BE2C (cell line): ENCODE data around the gene PDE9A.

Source experiments
- DNase-seq: peaks from one replicate; pipeline ENCODE4 v3.0.0-alpha.2; 2020
- H3K27me3 ChIP-seq: fragments of 250-450 bp; sonication (Bioruptor Pico); 2 replicates; pipeline ENCODE4 v1.5.1; 2020; ENCODE audit warnings: mild to moderate bottlenecking
- H3K36me3 ChIP-seq: fragments of 250-450 bp; sonication (Bioruptor Pico); 2 replicates; pipeline ENCODE4 v1.5.1; 2020; ENCODE audit warnings: mild to moderate bottlenecking
- H3K4me1 ChIP-seq: fragments of 250-450 bp; sonication (Bioruptor Pico); 2 replicates; pipeline ENCODE4 v1.5.1; 2020
- H3K4me3 ChIP-seq: 2 replicates; pipeline ENCODE4 v1.5.1; 2011; ENCODE audit warnings: low read depth, low read length
- H3K9me3 ChIP-seq: fragments of 250-450 bp; sonication (Bioruptor Pico); 2 replicates; pipeline ENCODE4 v1.5.1; 2020
- CTCF ChIP-seq: IDR thresholded peaks from 2 replicates; pipeline ENCODE4 v1.5.1; 2012; ENCODE audit warnings: mild to moderate bottlenecking, low read depth, low read length

Gene PDE9A

GRCh38 chr21:42638266-42638863 lies 15.1 kb upstream of the PDE9A start:
- no peak for DNase-seq
- Histone ChIP-seq H3K4me1 (no peaks in the 10 kb centered on the region), H3K27me3 (no peaks in the 10 kb centered on the region), H3K9me3 (no peaks in the 10 kb centered on the region; the same call in 1 of the 2 replicates), H3K36me3 (no peaks in the 10 kb centered on the region), H3K4me3 (no peak overlapping the region)
- TF ChIP-seq CTCF = no peak

GRCh38 chr21:42639646-42640152 lies 13.7 kb upstream of the PDE9A start:
- Histone ChIP-seq H3K4me3 (no peak overlapping the region), H3K36me3 (no peaks in the 10 kb centered on the region), H3K4me1 (no peaks in the 10 kb centered on the region), H3K9me3 (no peaks in the 10 kb centered on the region; the same call in 1 of the 2 replicates), H3K27me3 (no peaks in the 10 kb centered on the region)
- TF ChIP-seq CTCF = no peak
- no peak for DNase-seq

- no peak for DNase-seq
- TF ChIP-seq CTCF = no peak
- no peaks in the 10 kb centered on the region for H3K4me1 ChIP-seq
- H3K36me3 ChIP-seq = no peaks in the 10 kb centered on the region
- H3K9me3 ChIP-seq = no peaks in the 10 kb centered on the region; the same call in 1 of the 2 replicates
- no peaks in the 10 kb centered on the region for H3K27me3 ChIP-seq
- no peak overlapping the region; the same call in 1 of the 2 replicates for H3K4me3 ChIP-seq
Observed at GRCh38 chr21:42640486-42640885, 12.9 kb upstream of the PDE9A start.

DNA sequence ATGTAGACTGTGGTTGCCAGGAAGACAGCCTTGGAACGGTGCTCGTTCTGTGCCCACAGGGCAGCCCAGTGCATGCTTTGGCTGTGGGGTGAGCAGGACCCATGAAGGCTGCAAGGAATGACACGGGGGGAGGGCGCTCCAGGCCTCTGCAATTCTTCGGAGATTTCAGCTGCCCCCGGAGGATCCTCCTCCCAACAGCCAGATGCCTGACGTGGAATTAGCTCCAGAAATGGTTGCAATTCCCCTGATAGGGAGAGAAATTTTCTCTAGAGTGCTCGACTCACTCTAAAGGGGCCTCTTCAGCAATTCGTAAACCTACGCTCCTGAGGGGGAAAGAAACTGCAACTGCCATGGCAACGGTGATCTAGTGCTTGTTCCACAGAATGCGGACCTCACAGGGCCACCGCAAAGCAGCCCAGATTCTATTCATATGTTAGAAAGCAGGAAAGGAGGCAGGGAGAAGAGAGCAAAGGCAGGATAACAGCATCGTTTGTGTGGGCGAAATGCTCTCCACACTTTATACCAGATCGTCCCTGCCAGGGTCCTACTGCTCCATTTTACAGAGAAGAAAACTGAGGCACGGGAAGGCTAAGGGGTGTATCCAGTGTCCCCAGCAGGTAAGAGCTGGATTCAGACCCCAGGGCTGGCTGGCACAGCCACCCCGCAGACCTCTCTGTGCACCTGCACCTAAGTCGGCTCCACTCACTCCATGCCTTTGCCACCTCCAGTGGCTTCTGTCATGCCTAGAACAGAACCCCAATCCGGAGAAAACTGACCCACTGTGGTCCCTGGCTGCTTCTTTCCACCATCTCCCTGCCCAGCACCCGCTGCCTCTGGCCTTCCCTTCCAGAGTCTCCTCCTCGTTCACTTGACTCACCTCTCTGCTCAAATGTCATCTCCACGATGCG lies 11.9 kb upstream of the PDE9A start:
- Histone ChIP-seq H3K4me1 (no peaks in the 10 kb centered on the region), H3K4me3 (peak overlapping the region; percentile 10), H3K27me3 (no peaks in the 10 kb centered on the region), H3K9me3 (no peaks in the 10 kb centered on the region; the same call in 1 of the 2 replicates), H3K36me3 (no peaks in the 10 kb centered on the region)
- TF ChIP-seq CTCF = no peak
- DNase-seq = no peak

DNA sequence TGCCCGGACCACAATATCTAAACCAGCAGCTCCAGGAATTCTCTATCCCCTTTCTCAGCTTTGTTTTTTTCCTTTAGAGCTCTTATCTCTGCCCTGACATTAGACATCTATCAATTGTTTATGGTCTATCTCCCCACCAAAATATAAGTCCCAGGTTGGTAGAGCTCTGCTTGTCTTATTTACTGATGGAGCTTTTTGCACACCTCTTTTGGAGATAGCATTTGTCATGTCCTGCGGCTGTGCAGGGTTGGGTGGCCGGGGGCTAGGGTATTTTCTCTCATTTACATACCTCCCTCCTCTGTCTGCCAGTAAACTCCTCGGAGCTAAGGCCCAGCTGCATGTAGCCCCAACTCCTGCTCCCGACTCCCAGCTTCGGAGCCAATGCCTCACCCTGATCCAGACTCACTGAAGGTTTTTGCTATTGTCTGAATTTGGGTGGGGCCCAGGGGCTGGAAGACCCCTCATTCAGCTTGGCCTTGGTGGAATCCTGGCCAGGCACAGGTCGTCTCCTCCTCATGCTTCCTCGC lies 11.1 kb upstream of the PDE9A start:
- H3K4me3 ChIP-seq = no peak overlapping the region
- H3K36me3 ChIP-seq = no peaks in the 10 kb centered on the region
- H3K27me3 ChIP-seq = no peaks in the 10 kb centered on the region
- H3K9me3 ChIP-seq = no peaks in the 10 kb centered on the region; the same call in 1 of the 2 replicates
- H3K4me1 ChIP-seq = no peaks in the 10 kb centered on the region
- no peak for TF ChIP-seq CTCF
- no peak for DNase-seq
